Stimulated activated CD8-positive, alpha-beta memory T cell treated with anti-CD3 and anti-CD28 coated beads, Interleukin-4, amount 100 ng/mL, for 48 hours (primary cell): ENCODE measurements around the gene SYT6.
"Not testable (repeated sequence)": the region's sequence is repeated elsewhere in the genome, so short reads cannot be mapped to it uniquely, and the experiment has no call there.

Experiments used
- DNase-seq: peaks from one replicate; pipeline ENCODE4 v3.0.0-alpha.2; 2020

SYT6 gene

DNA sequence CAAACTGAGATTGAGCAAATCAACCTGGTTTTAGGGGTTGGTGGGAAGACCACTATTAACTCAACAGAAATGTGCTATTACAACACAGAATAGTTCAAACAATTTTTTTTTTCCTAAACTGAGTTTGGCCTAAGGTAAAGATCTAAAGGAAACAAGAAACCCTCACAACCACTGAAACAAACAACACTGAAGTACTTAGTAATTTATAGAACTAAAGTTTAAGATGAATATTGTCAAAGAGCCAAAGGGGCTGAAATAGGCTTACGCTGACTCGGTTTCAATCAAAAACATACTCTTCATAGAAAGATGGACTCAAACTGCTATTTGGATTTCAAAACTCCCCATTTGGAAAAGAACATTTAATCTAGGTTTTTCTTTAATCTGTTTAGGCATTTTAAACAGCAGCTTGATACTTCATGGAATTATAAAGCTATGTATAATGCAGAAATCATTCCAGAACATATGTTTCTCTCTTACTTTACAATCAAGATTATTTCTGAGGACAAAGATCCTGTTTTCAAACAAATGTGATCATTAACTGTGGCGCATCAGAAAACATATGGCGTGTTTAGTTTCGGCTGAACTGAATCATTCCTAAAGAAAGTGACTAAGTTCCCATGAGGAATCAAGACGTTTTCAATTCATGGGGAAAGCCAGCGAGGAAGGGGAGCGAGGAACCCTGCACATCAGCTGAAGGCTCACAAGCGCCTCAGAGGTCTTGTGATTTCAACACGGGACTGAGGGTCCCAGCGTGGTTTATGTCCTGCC lies 62.7 kb downstream of the SYT6 start:
- DNase-seq, result no peak

- no peak for DNase-seq
Measured at GRCh38 chr1:114089502-114090138, 64.0 kb downstream of the SYT6 start.

- no peak for DNase-seq
Measured at GRCh38 chr1:114088392-114089299, 65.0 kb downstream of the SYT6 start.

GRCh38 chr1:114087495-114087894 lies 66.2 kb downstream of the SYT6 start:
- DNase-seq, result no peak

DNA sequence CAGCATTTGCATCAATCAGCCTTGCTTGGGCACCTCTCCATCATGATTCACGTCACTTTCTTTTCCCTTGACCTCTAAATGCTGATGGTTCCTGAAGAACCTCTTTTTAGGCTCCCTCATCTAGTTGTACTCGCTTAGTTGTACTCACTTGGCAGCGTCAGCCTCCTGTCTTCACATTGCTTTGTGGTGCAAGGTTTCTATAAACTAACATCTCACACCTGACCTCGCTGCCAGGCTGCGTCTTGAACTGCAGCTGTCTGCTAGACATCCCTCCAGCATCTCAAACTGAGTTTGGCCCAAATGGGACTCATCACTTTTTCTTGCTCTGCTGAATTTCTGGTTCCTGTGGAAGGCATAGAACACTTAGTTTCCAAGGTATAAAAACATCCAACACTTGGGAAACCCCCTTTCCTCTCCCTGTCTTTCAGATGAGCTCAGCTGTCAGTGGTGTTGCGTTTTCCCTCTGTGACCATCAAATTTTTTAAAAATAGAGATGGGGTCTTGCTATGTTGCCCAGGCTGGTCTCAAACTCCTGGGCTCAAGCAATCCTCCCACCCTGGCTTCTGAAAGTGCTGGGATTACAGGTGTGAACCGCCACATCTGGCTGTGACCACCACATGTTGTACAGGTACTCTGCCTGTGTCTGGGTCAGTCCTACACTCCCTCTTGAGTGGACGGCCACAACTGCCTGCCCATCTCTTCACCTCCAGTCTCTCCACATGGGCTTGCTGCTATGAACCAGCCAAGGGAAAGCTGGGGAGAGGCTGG lies 66.9 kb downstream of the SYT6 start:
- DNase-seq, result no peak

GRCh38 chr1:114082867-114083585 lies 70.6 kb downstream of the SYT6 start:
- no peak for DNase-seq

DNA sequence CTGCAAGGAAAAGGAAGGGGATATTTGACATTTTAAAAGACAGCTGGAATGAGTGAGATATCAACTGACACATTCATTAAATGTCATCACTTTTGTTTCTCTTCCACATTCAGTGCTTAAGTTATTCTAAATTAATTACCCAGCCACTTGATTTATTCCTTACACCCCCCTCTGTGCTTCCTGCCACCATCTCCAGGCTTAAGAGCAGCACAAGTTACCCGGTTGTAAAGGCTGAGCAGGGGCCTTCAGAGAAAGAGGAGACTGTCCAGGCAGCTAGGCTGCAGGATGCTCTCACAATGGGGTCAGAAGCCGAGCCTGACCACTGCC lies 71.4 kb downstream of the SYT6 start:
- no peak for DNase-seq

DNA sequence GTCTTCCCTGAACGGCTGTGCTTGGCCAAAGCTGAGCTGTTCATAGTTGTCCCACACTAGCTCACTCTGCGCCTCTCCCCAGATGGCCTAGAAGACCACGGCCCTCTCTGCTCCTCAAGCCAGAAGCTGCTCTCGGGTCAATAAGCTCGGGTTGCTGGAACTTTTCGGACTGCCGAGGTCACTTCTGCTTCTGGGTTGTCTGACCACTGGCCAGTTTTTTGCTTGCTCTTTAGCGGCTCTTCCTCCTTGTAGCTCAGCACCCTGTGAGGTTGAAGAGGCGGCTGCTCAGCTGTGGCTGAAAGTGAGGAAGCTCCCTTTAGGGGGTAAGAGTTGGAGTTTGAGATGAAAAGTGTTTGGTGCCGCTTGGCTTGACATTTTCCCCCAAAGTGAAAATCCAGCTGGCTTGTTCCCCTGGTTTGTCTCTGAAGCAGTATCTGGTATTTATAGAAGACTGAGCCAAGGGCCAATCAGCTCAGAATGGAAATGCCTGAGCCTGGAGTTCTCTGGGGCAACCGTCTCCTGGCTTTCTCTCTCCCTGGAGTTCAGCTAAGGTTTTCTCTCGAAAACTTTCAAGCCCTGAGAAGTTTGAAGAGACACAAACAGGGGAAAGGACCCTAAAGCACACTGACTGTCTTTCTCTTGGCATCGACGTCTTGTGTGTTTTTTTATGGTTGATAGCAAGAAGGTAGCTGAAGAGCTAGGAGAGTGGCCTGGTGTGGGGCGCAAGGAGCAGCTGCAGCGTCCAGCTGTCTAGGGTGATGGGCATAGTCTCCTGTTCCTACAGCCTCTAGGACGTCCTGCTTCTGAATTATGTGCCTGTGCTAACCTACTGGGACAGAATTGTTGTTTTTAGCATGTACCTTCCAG lies 72.0 kb downstream of the SYT6 start:
- DNase-seq, result no peak

GRCh38 chr1:114080511-114081436 lies 72.9 kb downstream of the SYT6 start:
- DNase-seq, result no peak

DNA sequence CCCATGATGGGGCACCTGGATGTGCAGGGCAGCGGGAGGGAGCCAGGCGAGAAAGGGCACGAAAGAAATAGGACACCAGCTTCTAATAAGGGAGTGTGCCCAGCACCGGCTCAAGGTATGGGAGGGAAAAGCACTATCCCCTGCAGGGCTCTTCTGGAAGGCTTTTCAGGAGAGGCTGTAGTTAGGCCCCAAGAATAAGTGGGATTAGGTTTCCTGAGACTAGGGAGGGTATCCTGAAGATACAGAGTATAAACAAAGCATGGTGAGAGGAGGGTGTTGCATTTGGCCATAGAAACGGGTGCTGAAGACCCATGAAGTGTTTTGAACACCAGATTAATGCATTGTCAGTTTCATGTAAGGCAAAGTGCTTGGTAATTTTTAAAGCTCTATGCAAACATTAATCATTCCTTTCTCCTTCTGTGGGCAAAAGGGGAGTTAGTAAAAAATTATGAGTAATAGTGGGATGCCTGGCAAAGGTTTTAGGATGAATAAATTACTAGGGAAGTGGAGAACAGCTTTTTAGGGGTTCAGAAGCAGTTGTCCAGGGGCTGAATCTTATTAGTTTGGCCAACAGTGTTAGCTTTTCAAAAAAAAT lies 74.0 kb downstream of the SYT6 start:
- no peak for DNase-seq

- DNase-seq, result no peak
Measured at GRCh38 chr1:114078116-114078515, 75.6 kb downstream of the SYT6 start.

DNA sequence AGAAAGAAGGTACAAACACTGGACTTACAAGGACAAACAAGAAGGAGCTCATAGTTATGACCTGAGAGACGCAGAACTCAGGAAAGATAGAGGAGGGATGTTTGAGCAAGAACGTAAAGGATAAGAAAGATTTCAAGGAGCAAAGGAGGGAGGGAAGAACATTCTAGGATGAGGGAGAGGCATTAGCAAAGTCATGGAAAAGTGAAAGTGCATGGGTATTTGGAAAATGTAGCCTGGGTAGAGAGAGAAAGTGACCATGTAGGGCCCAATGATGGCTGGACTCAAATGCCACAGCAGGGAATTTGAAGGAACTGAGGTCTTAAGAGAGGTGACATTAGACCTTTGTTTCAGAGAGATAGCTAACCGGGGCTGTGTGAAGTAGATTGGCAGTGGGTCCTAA lies 76.5 kb downstream of the SYT6 start:
- DNase-seq, result no peak

GRCh38 chr1:114076308-114076707 lies 77.4 kb downstream of the SYT6 start:
- DNase-seq, result no peak

- no peak for DNase-seq
Measured at GRCh38 chr1:114075546-114076242, 78.0 kb downstream of the SYT6 start.

GRCh38 chr1:114075105-114075504 lies 78.6 kb downstream of the SYT6 start:
- DNase-seq, result no peak

DNA sequence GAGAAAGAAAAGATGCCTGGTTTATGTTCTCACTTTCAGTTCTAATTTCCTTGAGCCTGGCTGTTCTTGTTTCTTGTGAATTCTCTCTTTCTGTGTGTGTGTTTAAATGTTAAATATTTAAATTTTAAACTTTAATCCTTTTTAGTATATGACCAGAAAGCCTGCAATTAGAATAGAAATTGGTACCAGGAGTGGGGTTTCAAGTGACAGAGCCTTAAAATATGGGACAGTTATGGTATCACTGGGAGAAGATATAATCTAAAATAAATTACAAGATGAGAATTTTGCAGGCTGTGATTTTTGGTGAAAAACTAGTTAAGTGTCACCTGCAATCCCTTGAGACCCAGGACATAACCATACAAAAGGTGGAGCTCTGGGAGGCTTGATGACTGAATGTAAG lies 81.4 kb downstream of the SYT6 start:
- no peak for DNase-seq

DNA sequence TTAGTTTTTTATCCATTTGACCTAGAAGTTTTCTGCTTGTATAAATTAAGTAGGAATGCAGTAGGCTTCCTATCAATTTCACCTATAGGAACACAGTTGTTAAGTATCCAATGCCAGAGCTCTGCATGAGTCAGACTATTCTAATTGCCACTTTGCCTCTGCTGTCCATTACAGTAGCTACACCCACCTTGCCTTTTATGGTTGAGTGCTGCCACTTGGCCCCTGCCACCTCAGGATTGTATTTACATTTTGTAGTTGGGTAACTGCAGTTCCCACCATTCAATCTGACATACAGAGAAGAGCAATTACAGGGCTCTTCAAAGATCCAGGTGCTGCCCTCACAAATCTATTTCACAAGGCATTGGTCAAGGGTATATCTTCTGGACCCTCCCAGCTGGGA lies 83.9 kb downstream of the SYT6 start:
- not testable (repeated sequence) for DNase-seq

GRCh38 chr1:114068684-114069083 lies 85.0 kb downstream of the SYT6 start:
- DNase-seq, result not testable (repeated sequence)

DNA sequence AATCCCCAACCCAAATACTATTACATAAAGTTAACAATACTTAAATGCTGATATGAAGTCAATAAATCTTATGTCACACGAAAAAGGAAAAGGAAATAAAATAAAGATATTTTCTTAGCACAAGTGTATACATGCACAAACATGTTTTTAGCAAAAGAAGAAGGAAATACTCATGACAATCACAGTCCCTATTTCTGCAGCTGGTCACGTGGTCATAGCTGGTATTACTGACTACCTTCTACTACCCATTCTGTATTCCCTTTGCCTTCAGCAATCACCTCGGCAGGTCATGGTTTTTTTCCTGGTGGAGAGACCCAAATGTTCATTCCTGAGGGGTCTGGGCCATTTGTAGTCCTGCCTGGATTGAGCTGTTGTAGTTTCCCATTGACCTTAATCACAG lies 88.0 kb downstream of the SYT6 start:
- not testable (repeated sequence) for DNase-seq
